Ascending aorta (tissue), 2 donors: ENCODE data around the gene ARID1B. TPM values are rescaled to one million over a fixed set of nuclear protein-coding genes. Genes with fewer than 3 reads are reported as not detected.
"Not testable (repeated sequence)": the region's sequence is repeated elsewhere in the genome, so short reads cannot be mapped to it uniquely, and the experiment has no call there.

Experiments used
- DNase-seq, 2 donors: peaks; one replicate each; pipeline ENCODE4 v3.0.0-alpha.2; 2019; ENCODE audit warnings: low spot score in 2 of 2
- H3K27ac ChIP-seq, 2 donors: fragments of 200-600 bp; sonication (generic); one replicate each; pipeline ENCODE4 v1.5.1; 2016 to 2017; ENCODE audit warnings: mild to moderate bottlenecking in 1 of 2
- H3K27me3 ChIP-seq: fragments of 200-600 bp; sonication (generic); one replicate; pipeline ENCODE4 v1.5.1; 2017
- H3K36me3 ChIP-seq, 2 donors: fragments of 200-600 bp; sonication (generic); one replicate each; pipeline ENCODE4 v1.5.1; 2016
- H3K4me1 ChIP-seq, 2 donors: fragments of 200-600 bp; sonication (generic); one replicate each; pipeline ENCODE4 v1.5.1; 2016 to 2017; ENCODE audit warnings: mild to moderate bottlenecking in 1 of 2
- H3K4me3 ChIP-seq, 2 donors: fragments of 200-600 bp; sonication (generic); one replicate each; pipeline ENCODE4 v1.5.1; 2016 to 2017; ENCODE audit warnings: mild to moderate bottlenecking in 1 of 2
- H3K9me3 ChIP-seq, 2 donors: fragments of 200-600 bp; sonication (generic); one replicate each; pipeline ENCODE4 v1.5.1; 2016
- intact Hi-C: fragments of 100-400 bp; cut with DNase I; formaldehyde crosslinking; loops from one replicate; pipeline ENCODE4 v1.15.1; 2023
- total RNA-seq: library from RNA; depleted of rRNA; stranded (reverse); fragments of >200 nt; gene quantifications from one replicate; pipeline ENCODE4 v1.1.0, GENCODE V29; 2016
- TF ChIP-seq, protein P1 (sequence below), 3 experiments: fragments of 200-600 bp in 2 of 3; fragments of 450-650 bp in 1 of 3; sonication (generic) in 2 of 3; IDR thresholded peaks; one replicate each; pipeline ENCODE4 v1.5.1; 2016 to 2019; ENCODE audit warnings: antibody characterized with exemption in 3 of 3, mild to moderate bottlenecking in 1 of 3, moderate library complexity in 1 of 3

ARID1B gene
- total RNA-seq, 1 donor from 2014 or later: 97.9 TPM

DNA sequence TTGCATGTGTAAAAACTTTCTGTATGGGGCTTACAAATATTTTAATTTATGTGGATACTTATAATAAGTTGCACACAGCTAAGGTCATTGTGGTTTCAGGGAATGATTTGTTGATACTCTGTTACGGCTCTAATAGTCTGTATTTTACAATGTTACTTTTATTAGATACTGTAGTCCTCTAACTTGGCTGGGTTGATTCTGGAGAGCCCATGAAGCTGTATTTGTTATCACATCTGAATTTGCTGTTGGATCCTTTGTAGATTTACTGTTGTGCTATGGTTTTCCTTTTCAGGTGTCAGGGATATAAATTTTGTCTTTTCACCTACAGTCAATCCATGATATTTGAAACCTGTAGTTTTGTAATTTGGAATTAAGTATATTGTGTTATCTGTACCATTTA is 161.0 kb downstream of the ARID1B start:
- intact Hi-C loops: no loop called here
- H3K27me3 ChIP-seq: no peaks in the 10 kb centered on the region
- TF ChIP-seq, protein P1, sequence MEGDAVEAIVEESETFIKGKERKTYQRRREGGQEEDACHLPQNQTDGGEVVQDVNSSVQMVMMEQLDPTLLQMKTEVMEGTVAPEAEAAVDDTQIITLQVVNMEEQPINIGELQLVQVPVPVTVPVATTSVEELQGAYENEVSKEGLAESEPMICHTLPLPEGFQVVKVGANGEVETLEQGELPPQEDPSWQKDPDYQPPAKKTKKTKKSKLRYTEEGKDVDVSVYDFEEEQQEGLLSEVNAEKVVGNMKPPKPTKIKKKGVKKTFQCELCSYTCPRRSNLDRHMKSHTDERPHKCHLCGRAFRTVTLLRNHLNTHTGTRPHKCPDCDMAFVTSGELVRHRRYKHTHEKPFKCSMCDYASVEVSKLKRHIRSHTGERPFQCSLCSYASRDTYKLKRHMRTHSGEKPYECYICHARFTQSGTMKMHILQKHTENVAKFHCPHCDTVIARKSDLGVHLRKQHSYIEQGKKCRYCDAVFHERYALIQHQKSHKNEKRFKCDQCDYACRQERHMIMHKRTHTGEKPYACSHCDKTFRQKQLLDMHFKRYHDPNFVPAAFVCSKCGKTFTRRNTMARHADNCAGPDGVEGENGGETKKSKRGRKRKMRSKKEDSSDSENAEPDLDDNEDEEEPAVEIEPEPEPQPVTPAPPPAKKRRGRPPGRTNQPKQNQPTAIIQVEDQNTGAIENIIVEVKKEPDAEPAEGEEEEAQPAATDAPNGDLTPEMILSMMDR (IDR thresholded peaks at IDR 0.05): no peak
- H3K27ac ChIP-seq: no peak overlapping the region
- H3K36me3 ChIP-seq: no peaks in the 10 kb centered on the region
- H3K4me1 ChIP-seq: peaks cover 5 to 20% of the 10 kb centered on the region in 2 donors
- no peaks in the 10 kb centered on the region for H3K9me3 ChIP-seq
- no peak overlapping the region for H3K4me3 ChIP-seq
- DNase-seq: no peak

DNA sequence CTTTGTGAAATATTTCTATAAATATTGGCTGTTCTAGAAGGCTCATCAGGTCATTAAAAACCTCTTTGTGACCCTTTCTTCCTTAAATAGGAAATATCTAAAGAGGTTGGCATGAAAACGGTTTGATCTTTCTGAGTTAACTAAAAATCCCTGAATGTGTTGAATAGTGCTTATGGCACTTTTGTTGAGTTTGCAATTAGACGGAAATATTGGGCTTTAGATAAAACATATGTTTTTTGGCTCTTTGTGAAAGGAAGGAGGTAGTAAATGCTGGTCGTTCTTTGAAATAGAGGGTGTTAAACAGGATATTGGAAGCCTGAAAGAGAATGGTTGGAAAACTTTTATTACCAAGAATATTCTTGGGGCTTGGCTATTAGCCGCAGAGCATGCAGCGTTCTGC is 163.0 kb downstream of the ARID1B start:
- H3K27me3 ChIP-seq: no peaks in the 10 kb centered on the region
- DNase-seq: no peak
- intact Hi-C loops: no loop called here
- no peaks in the 10 kb centered on the region for H3K36me3 ChIP-seq
- no peak overlapping the region for H3K27ac ChIP-seq
- no peak overlapping the region for H3K4me3 ChIP-seq
- no peaks in the 10 kb centered on the region for H3K9me3 ChIP-seq
- TF ChIP-seq, protein P1 (IDR thresholded peaks at IDR 0.05): no peak
- H3K4me1 ChIP-seq: peaks cover 0 to 18% of the 10 kb centered on the region in 2 donors

DNA sequence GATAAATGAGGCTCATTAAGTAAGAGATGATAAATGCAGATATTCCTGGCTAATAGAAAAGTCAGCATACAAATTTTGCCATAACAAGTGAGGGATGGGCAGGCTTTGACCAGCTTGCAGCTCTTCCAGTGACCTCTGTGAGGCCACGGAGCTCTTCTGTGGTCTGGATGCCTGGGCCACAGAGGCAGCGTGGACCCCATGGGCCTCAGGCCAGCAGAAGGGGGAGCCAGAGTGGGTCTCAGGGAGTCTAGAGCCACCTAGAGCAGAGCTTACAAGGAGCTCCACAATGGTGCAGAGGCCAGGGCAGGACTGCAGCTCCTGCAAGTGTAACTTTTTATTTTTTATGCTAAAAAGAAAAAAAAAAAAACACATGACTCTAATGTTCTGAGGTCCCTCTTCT is 165.1 kb downstream of the ARID1B start:
- no peaks in the 10 kb centered on the region for H3K36me3 ChIP-seq
- H3K9me3 ChIP-seq: no peaks in the 10 kb centered on the region
- TF ChIP-seq, protein P1 (IDR thresholded peaks at IDR 0.05): no peak
- peaks cover 0 to 18% of the 10 kb centered on the region in 2 donors for H3K4me1 ChIP-seq
- H3K27ac ChIP-seq: no peak overlapping the region
- no peak overlapping the region for H3K4me3 ChIP-seq
- no peak for DNase-seq
- H3K27me3 ChIP-seq: no peaks in the 10 kb centered on the region
- intact Hi-C loops: no loop called here

DNA sequence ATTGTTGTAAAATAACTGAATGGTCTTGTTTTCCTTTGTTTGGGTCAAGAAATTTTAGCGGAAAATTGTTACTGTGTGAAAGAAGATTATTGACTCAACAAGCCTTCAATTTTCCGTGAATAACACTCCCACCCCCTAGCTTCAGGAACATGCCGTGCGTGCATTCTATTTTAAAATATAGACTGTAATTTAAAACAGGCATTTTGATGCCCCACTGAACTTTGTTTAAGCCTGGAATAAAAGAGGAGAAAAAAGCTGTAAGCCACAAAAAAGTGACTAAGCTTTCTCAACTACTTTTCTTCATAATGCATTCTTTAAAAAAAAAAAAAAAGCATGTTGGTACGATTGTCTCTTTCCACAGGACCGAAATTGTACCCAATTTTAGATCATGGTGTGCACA is 166.0 kb downstream of the ARID1B start:
- H3K4me3 ChIP-seq: no peak overlapping the region
- H3K27me3 ChIP-seq: no peaks in the 10 kb centered on the region
- TF ChIP-seq, protein P1 (IDR thresholded peaks at IDR 0.05): no peak
- no peaks in the 10 kb centered on the region for H3K9me3 ChIP-seq
- H3K36me3 ChIP-seq: no peaks in the 10 kb centered on the region
- peaks cover 0 to 18% of the 10 kb centered on the region in 2 donors for H3K4me1 ChIP-seq
- DNase-seq: no peak
- intact Hi-C loops: no loop called here
- H3K27ac ChIP-seq: no peak overlapping the region

DNA sequence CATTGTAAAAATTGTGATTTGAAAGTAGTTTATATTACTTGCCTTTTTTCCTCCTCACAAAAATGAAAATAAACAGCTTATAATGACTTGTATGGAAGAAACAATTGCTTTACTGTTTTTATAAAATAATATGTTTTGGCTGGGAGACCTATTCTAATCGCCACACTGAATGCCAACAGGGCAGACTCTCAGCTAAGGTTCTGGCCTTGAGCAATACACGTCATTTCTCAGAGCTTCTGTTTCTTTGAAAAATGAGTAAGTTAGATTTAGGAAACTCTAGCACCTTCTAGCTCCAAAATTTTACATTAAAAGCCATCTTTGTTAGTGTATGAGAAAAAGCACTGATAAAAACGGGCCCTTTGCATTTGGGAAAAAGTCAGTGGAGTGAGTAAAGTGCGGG is 166.6 kb downstream of the ARID1B start:
- no peak for DNase-seq
- no peak overlapping the region for H3K27ac ChIP-seq
- TF ChIP-seq, protein P1 (IDR thresholded peaks at IDR 0.05): no peak
- no peaks in the 10 kb centered on the region for H3K9me3 ChIP-seq
- H3K36me3 ChIP-seq: no peaks in the 10 kb centered on the region
- no peak overlapping the region for H3K4me3 ChIP-seq
- peaks cover 0 to 17% of the 10 kb centered on the region in 2 donors for H3K4me1 ChIP-seq
- no peaks in the 10 kb centered on the region for H3K27me3 ChIP-seq
- intact Hi-C loops: no loop called here

DNA sequence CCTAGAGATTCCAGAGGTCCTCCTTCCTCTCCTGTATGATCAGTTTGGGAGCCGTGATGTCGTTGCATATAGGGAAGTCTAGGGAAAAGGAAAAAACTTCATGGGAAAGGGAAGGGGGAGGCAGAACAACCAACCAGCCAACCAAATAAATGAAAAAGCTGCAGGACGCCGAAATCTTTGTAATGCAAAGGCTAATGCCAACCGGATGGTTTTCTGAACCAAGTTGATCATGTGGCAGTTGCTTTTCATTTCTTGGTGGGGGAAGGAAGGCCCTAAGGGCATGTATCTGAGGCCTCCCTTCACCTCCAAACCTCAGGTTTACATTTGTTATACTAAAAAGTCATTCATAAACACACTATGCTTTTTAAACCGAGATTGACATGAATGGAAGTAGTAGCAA is 167.2 kb downstream of the ARID1B start:
- DNase-seq: no peak
- H3K27me3 ChIP-seq: no peaks in the 10 kb centered on the region
- H3K9me3 ChIP-seq: no peaks in the 10 kb centered on the region
- no peaks in the 10 kb centered on the region for H3K36me3 ChIP-seq
- TF ChIP-seq, protein P1 (IDR thresholded peaks at IDR 0.05): no peak
- no peak overlapping the region for H3K27ac ChIP-seq
- intact Hi-C loops: no loop called here
- peaks cover 0 to 23% of the 10 kb centered on the region in 2 donors for H3K4me1 ChIP-seq
- H3K4me3 ChIP-seq: no peak overlapping the region

DNA sequence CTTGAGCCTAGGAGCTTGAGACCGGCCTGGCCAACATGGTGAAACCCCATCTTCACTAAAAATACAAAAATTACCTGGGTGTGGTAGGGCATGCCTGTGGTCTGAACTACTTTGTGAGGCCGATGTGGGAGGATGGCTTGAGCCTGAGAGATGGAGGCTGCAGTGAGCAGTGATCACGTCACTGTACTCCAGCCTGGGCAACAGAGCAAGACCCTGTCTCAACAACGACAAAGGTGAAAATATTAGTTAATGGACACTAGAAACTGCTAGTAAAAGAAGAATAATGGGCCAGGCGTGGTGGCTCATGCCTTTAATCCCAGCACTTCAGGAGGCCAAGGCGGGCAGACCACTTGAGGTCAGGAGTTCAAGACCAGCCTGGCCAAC is 168.6 kb downstream of the ARID1B start:
- H3K4me1 ChIP-seq: peaks cover 0 to 21% of the 10 kb centered on the region in 2 donors
- DNase-seq, H3K36me3 ChIP-seq, H3K27ac ChIP-seq, H3K4me3 ChIP-seq, H3K9me3 ChIP-seq, intact Hi-C loops, H3K27me3 ChIP-seq: not testable (repeated sequence)
